ENCODE measurements around the gene ZCCHC24. TPM values are rescaled to one million over a fixed set of nuclear protein-coding genes. Genes with fewer than 3 reads are reported as not detected.

Gene ZCCHC24
- total and polyA plus RNA-seq, 11 donors: 18.7 to 122 (median 49.6) TPM

- Histone ChIP-seq H3K27me3 (no peaks in the 10 kb centered on the region), H3K4me3 (no peak overlapping the region), H3K36me3 (peaks cover 0 to 26% (median 19%) of the 10 kb centered on the region in 9 donors), H3K4me1 (peaks cover 11 to 43% (median 39%) of the 10 kb centered on the region in 12 donors), H3K9me3 (no peaks in the 10 kb centered on the region), H3K27ac (peak overlapping the region in 10 of 12 donors; percentile 51 to 84 (median 68))
- DNase-seq: peak; percentile 73 to 89 (median 80)
- intact Hi-C loops (cut with DNase I): loop anchor here in 3 of 10 donors (2.0 to 10.0 kb wide), 3 partner anchors 63 to 65 kb away; partner anchors contain the start of gene ZCCHC24 (in 2 of the 3)
- WGBS, 4 donors: 19 to 35% (median 31%) methylated on average over 10 to 11 of the region's 11 CpGs
- no peak for TF ChIP-seq POLR2A (IDR thresholded peaks at IDR 0.05)
- no peak for TF ChIP-seq CTCF (IDR thresholded peaks at IDR 0.05)
- peak; percentile 68 to 85 (median 75) for ATAC-seq
These were observed 63.6 kb downstream of the ZCCHC24 start for GRCh38 chr10:79381804-79382221.

- H3K9me3 ChIP-seq: no peaks in the 10 kb centered on the region
- H3K36me3 ChIP-seq: peaks cover 0 to 20% (median 13%) of the 10 kb centered on the region in 9 donors
- H3K4me3 ChIP-seq: no peak overlapping the region
- no peaks in the 10 kb centered on the region for H3K27me3 ChIP-seq
- peak overlapping the region in 11 of 12 donors; percentile 3 to 84 (median 66) for H3K27ac ChIP-seq
- peak in 2 of 4 donors; percentile 2 to 6 for ATAC-seq
- DNase-seq: peak in 3 of 5 donors; percentile 18 to 51 (median 26)
- peaks cover 11 to 43% (median 39%) of the 10 kb centered on the region in 12 donors for H3K4me1 ChIP-seq
- TF ChIP-seq CTCF (IDR thresholded peaks at IDR 0.05) (no peak), POLR2A (IDR thresholded peaks at IDR 0.05) (no peak)
- intact Hi-C loops (cut with DNase I): loop anchor here in 3 of 10 donors (2.0 to 10.0 kb wide), 3 partner anchors 64 to 66 kb away; partner anchors contain the start of gene ZCCHC24 (in 2 of the 3)
- 56 to 72% (median 61%) methylated on average over 6 to 9 of the region's 9 CpGs for whole genome bisulfite sequencing, 4 donors
These were observed 64.3 kb downstream of the ZCCHC24 start for GRCh38 chr10:79380946-79381721.

GRCh38 chr10:79380125-79380945, 65.1 kb downstream of the ZCCHC24 start:
- ATAC-seq (peak in 3 of 4 donors; percentile 47 to 57 (median 54)), DNase-seq (peak in 4 of 5 donors; percentile 42 to 75 (median 62))
- H3K9me3 ChIP-seq: no peaks in the 10 kb centered on the region
- H3K27me3 ChIP-seq: no peaks in the 10 kb centered on the region
- TF ChIP-seq CTCF (IDR thresholded peaks at IDR 0.05) (no peak), POLR2A (IDR thresholded peaks at IDR 0.05) (no peak)
- H3K4me1 ChIP-seq: peaks cover 11 to 43% (median 40%) of the 10 kb centered on the region in 12 donors
- 51 to 66% (median 54%) methylated on average over 11 to 14 of the region's 14 CpGs for WGBS, 4 donors
- H3K4me3 ChIP-seq: peak overlapping the region in 2 of 12 donors; percentile 3 to 26
- peak overlapping the region; percentile 3 to 84 (median 65) for H3K27ac ChIP-seq
- intact Hi-C loops (cut with DNase I): loop anchor here in 3 of 10 donors (2.0 to 10.0 kb wide), 3 partner anchors 64 to 67 kb away; partner anchors contain the start of gene ZCCHC24 (in 2 of the 3)
- H3K36me3 ChIP-seq: peaks cover 0 to 12% (median 6%) of the 10 kb centered on the region in 9 donors
